Measurements from ENCODE around the gene SOS2. TPM values are rescaled to one million over a fixed set of nuclear protein-coding genes. Genes with fewer than 3 reads are reported as not detected.

Gene SOS2
- total RNA-seq, 1 donor from 2014 or later = 32.0 TPM

GRCh38 chr14:50222055-50222613 lies 9.2 kb downstream of the SOS2 start:
- peaks cover 50% of the 10 kb centered on the region for H3K4me1 Mint-ChIP-seq
- CTCF ChIA-PET = no interaction called here
- no peaks in the 10 kb centered on the region for H3K9me3 Mint-ChIP-seq
- no peaks in the 10 kb centered on the region for H3K27me3 Mint-ChIP-seq
- TF ChIP-seq CTCF (IDR thresholded peaks at IDR 0.05) = no peak
- peak overlapping the region; percentile 18 for H3K27ac Mint-ChIP-seq
- H3K36me3 Mint-ChIP-seq (ENCODE audit: low read depth) = peaks cover 16% of the 10 kb centered on the region
- intact Hi-C loops (cut with micrococcal nuclease) = no loop called here
- ATAC-seq (ENCODE audit: low read depth) = no peak
- H3K4me3 Mint-ChIP-seq = no peak overlapping the region
- no peak for DNase-seq
- POLR2A ChIA-PET = no interaction called here

GRCh38 chr14:50218501-50218900 lies 12.9 kb downstream of the SOS2 start:
- CTCF ChIA-PET = no interaction called here
- no peak for TF ChIP-seq CTCF (IDR thresholded peaks at IDR 0.05)
- H3K27ac Mint-ChIP-seq = no peak overlapping the region
- H3K9me3 Mint-ChIP-seq = no peaks in the 10 kb centered on the region
- H3K36me3 Mint-ChIP-seq (ENCODE audit: low read depth) = peaks cover 16% of the 10 kb centered on the region
- DNase-seq (no peak), ATAC-seq (ENCODE audit: low read depth) (no peak)
- no peaks in the 10 kb centered on the region for H3K27me3 Mint-ChIP-seq
- intact Hi-C loops (cut with micrococcal nuclease) = no loop called here
- H3K4me1 Mint-ChIP-seq = peaks cover 33% of the 10 kb centered on the region
- POLR2A ChIA-PET = interaction anchor here (0.7 kb wide), 1 partner anchor 8 kb away, joined by 3 read pairs; no protein-coding TSS in a partner anchor
- no peak overlapping the region for H3K4me3 Mint-ChIP-seq

GRCh38 chr14:50215416-50215815 lies 16.0 kb downstream of the SOS2 start:
- no peak overlapping the region for H3K27ac Mint-ChIP-seq
- peaks cover 6% of the 10 kb centered on the region for H3K36me3 Mint-ChIP-seq (ENCODE audit: low read depth)
- POLR2A ChIA-PET = no interaction called here
- DNase-seq (no peak), ATAC-seq (ENCODE audit: low read depth) (no peak)
- CTCF ChIA-PET = no interaction called here
- H3K27me3 Mint-ChIP-seq = no peaks in the 10 kb centered on the region
- peaks cover 28% of the 10 kb centered on the region for H3K4me1 Mint-ChIP-seq
- intact Hi-C loops (cut with micrococcal nuclease) = no loop called here
- no peaks in the 10 kb centered on the region for H3K9me3 Mint-ChIP-seq
- H3K4me3 Mint-ChIP-seq = no peak overlapping the region
- TF ChIP-seq CTCF (IDR thresholded peaks at IDR 0.05) = no peak

GRCh38 chr14:50213795-50214194 lies 17.6 kb downstream of the SOS2 start:
- ChIA-PET CTCF (no interaction called here), POLR2A (interaction anchor here (0.7 kb wide), 1 partner anchor 485 kb away, joined by 7 read pairs; no protein-coding TSS in a partner anchor)
- intact Hi-C loops (cut with micrococcal nuclease) = no loop called here
- Mint-ChIP-seq H3K27me3 (no peaks in the 10 kb centered on the region), H3K27ac (no peak overlapping the region), H3K36me3 (ENCODE audit: low read depth) (peaks cover 2% of the 10 kb centered on the region), H3K9me3 (no peaks in the 10 kb centered on the region), H3K4me1 (peaks cover 17% of the 10 kb centered on the region), H3K4me3 (no peak overlapping the region)
- TF ChIP-seq CTCF (IDR thresholded peaks at IDR 0.05) = no peak
- DNase-seq (no peak), ATAC-seq (ENCODE audit: low read depth) (no peak)

- intact Hi-C loops (cut with micrococcal nuclease) = no loop called here
- Mint-ChIP-seq H3K4me3 (no peak overlapping the region), H3K4me1 (peaks cover 9% of the 10 kb centered on the region), H3K27me3 (no peaks in the 10 kb centered on the region), H3K36me3 (ENCODE audit: low read depth) (peaks cover 2% of the 10 kb centered on the region), H3K27ac (no peak overlapping the region), H3K9me3 (no peaks in the 10 kb centered on the region)
- DNase-seq (no peak), ATAC-seq (ENCODE audit: low read depth) (no peak)
- CTCF ChIA-PET = no interaction called here
- TF ChIP-seq CTCF (IDR thresholded peaks at IDR 0.05) = no peak
- POLR2A ChIA-PET = no interaction called here
These were observed 18.7 kb downstream of the SOS2 start for GRCh38 chr14:50212726-50213125.

Data from activated B cell treated with CpG ODN at 0.5 μM for 24 hours (primary cell).